Cardiac fibroblast (primary cell): ENCODE data around the gene SMYD1.

Experiments
- DNase-seq, 2 donors: peaks; one replicate each; pipeline versions ENCODE4 v3.0.0 to v3.0.0-alpha.2; 2010; ENCODE audit warnings: low read depth in 2 of 2
- H3K4me3 ChIP-seq, 2 donors: replicated peaks in 1 of 2; 1 replicate in 1 of 2; 2 replicates in 1 of 2; pipeline ENCODE4 v1.5.1; 2011; ENCODE audit warnings: low read depth in 2 of 2, low read length in 2 of 2, mild to moderate bottlenecking in 2 of 2, moderate library complexity in 1 of 2
- CTCF ChIP-seq: IDR thresholded peaks from one replicate; pipeline ENCODE4 v1.5.1; 2011; ENCODE audit warnings: low read depth, mild to moderate bottlenecking, low read length, inconsistent platforms

Gene SMYD1

DNA sequence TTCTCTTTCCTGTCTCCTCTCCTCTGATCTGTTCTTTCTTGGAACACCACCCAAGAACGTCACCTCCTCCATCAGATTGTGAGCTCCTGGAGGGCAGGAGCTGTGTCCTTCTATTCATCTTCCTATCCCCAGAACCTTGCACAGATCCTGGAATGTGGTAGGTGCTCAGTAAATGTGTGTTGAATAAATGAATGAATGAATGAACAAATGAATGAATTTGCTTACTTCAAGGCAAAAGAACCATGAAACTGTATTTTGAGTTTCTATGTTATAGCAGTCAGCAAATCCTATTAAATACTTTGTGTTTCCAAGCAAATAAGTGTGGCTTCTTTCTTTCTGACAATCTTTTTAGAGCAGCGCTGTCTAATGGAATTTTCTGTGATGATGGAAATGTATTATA lies 45.4 kb downstream of the SMYD1 start:
- H3K4me3 ChIP-seq = no peak overlapping the region
- TF ChIP-seq CTCF = no peak
- DNase-seq = no peak

DNA sequence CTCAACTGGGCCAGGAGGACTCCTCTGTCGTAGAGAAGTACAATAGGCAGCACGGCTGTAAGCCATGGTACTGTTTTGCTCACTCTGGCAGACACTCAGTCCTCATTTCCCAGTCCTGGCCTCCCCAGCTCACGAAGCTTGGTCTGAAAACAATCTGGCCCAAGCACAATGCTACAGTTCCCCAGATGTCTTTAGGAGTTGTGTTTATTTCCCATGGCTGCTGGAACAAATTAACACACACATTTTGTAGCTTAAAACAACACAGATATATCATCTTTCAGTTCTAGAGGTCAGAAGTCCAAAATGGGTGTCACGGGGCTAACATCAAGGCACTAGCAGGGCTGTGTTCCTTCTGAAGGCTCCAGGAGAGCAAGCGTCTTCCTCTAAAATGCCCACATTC lies 47.3 kb downstream of the SMYD1 start:
- no peak for TF ChIP-seq CTCF
- no peak overlapping the region for H3K4me3 ChIP-seq
- no peak for DNase-seq

DNA sequence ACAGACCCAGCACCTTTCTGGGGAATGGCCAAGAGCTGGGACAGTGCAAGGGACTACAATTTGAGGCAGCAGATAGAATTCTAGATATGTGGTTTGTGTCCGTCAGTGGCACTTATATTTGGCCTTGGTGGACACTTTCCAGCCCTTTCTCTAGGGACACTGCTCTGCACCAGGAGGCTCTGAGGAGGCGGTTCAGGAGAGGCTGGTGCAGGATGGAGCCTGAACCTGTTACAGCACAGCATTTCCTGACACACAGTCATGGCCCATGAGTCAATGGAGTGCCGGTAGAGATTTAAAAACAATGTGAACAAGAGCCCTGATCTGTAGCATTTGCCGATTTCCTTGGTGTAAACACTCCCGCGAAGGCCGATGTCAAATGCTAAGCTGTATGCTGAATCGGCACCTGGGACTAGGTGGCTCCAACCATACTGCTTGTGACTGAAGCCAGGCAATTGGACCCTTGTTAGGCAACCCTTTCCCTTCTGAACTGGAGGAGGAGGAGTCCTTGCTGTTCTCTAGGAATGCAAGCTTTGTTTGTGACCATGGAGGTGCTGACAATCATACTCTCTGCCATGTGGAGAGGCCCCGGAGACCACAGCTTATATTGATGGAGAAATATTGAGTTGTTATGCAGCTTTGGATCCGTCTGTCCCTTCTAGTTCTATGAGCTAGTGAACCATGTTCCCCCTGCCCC lies 48.3 kb downstream of the SMYD1 start:
- TF ChIP-seq CTCF = no peak
- DNase-seq = no peak
- H3K4me3 ChIP-seq = no peak overlapping the region

DNA sequence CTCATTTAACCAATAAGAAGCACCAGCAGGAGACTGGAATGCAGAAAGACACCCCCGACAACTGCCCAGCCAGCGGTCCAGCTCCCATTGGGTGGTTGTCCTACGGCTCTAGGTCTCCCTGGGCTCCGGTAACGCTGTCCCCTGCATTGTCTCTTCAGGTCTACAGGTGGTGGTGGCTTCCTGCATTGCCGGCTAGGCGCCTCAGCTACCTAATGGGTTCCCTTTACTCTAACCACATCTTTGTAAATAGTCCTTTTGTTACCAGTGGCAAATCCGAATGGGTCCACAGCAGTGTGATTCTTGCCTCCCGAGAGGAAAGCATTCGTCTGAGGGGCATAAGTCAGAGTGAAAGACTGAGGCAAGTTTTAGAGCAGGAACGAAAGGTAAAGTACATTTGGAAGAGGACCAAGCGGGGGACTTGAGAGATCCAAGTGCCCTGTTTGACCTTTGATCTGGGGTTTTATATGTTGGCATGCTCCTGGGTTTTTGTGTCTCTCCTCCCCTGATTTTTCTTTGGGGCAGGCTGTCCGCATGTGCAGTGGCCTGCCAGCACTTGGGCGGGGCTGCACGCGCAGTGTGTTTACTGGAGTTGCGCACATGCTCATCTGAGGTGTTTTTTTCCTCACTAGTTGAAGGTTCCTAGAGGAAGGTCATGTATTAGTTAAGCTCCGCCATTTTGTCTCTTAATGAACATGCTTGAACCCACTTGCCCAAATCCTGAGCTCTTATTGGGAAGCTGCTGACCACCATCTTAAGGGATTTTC lies 49.2 kb downstream of the SMYD1 start:
- no peak for TF ChIP-seq CTCF
- no peak overlapping the region for H3K4me3 ChIP-seq
- no peak for DNase-seq

DNA sequence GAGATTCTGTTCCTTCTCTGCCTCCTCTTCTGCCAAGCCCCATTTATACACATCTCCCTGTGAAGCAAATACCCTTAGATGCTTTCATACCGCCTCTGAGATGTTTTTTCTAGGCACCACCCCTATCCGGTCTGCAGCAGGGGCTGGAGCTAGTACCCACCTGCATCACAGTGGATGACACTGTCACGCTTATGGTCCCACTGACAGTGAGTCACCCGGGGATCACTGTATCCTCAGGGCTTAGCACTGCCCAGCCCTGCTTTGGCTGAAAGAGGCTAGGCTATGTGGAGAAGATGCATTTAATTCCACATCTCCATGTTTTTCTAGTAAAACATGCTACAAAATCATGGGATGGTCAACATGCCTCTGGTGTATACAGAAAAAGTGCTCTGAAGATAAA lies 50.3 kb downstream of the SMYD1 start:
- no peak for DNase-seq
- no peak for TF ChIP-seq CTCF
- H3K4me3 ChIP-seq = no peak overlapping the region

GRCh38 chr2:88121678-88122077 lies 54.1 kb downstream of the SMYD1 start:
- DNase-seq = no peak
- no peak for TF ChIP-seq CTCF
- no peak overlapping the region for H3K4me3 ChIP-seq
